Fibroblast of villous mesenchyme (primary cell): Measurements from ENCODE around the gene HOOK2. TPM values are rescaled to one million over a fixed set of nuclear protein-coding genes. Genes with fewer than 3 reads are reported as not detected.
A peak's percentile ranks its signal among the peaks of the same experiment; 100 is the strongest.

Source experiments
- DNase-seq: peaks from one replicate; pipeline ENCODE4 v3.0.0-alpha.2; 2010; ENCODE audit warnings: low read depth
- H3K4me3 ChIP-seq: 2 replicates; pipeline ENCODE4 v1.5.1; 2011; ENCODE audit warnings: low read depth, mild to moderate bottlenecking, low read length
- CTCF ChIP-seq: IDR thresholded peaks from 2 replicates; pipeline ENCODE4 v1.5.1; 2012; ENCODE audit warnings: low read depth, mild to moderate bottlenecking, low read length; ENCODE audit not compliant: insufficient read depth
- total RNA-seq: library from RNA; depleted of rRNA; stranded (reverse); fragments of >200 nt; gene quantifications from 2 replicates; pipeline ENCODE4 v1.2.3, GENCODE V29; 2012

Gene HOOK2
- total RNA-seq, 1 donor: 15.1 TPM

DNA sequence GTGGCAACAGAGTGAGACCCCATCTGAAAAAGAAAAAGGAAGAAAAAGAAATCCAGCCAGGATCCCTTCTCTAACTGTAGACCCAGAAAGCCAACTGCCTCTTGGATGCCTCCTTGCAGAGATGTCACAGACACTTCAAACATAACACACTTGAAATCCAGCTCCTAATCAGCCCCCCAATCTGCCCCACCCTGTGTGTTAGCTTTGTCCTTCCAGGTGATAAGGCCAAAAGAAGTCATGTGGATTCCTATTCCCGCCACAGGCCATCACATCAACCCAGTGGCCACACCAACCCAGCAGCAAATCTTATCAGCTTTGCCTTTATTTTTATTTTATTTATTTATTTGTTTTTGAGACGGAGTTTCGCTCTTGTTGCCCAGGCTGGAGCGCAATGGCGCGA lies 15.7 kb downstream of the HOOK2 start:
- no peak for DNase-seq
- TF ChIP-seq CTCF: no peak
- H3K4me3 ChIP-seq: no peak overlapping the region

- DNase-seq: peak; percentile 76
- peak overlapping the region; percentile 52 for H3K4me3 ChIP-seq
- TF ChIP-seq CTCF: peak; percentile 90
These were observed 17.6 kb downstream of the HOOK2 start for GRCh38 chr19:12757544-12758274.

- DNase-seq: no peak
- no peak for TF ChIP-seq CTCF
- no peak overlapping the region for H3K4me3 ChIP-seq
These were observed 19.0 kb downstream of the HOOK2 start for GRCh38 chr19:12756150-12756883.

- no peak for TF ChIP-seq CTCF
- H3K4me3 ChIP-seq: no peak overlapping the region
- no peak for DNase-seq
These were observed 20.7 kb downstream of the HOOK2 start for GRCh38 chr19:12754465-12755196.

GRCh38 chr19:12752056-12752781 lies 23.1 kb downstream of the HOOK2 start:
- no peak for DNase-seq
- no peak overlapping the region for H3K4me3 ChIP-seq
- TF ChIP-seq CTCF: no peak

- DNase-seq: no peak
- H3K4me3 ChIP-seq: no peak within 1 kb of the TSS
- no peak for TF ChIP-seq CTCF
These were observed 23.7 kb downstream of the HOOK2 start, which contains the start of gene BEST2 for GRCh38 chr19:12751635-12752034. Gene BEST2, plus strand, starts transcription at chr19:12751791. Its CDS starts 802 bp downstream, at chr19:12752593.
